Measurements from ENCODE around the gene DZIP1.

GRCh38 chr13:95652821-95653220, 8.3 kb upstream of the DZIP1 start:
- no peak for TF ChIP-seq CTCF (IDR thresholded peaks at IDR 0.05; ENCODE audit: low read length)
- no peak for TF ChIP-seq EZH2 (IDR thresholded peaks at IDR 0.05; ENCODE audit: borderline replicate concordance, low read length)
